Pancreas (tissue), 10 donors: ENCODE results near the gene SPOCK1. TPM values are rescaled to one million over a fixed set of nuclear protein-coding genes. Genes with fewer than 3 reads are reported as not detected.

Experiments used
- ATAC-seq, 4 donors: fragments of 200-7000 bp; cut with Tn5 transposase; one replicate each; pipeline versions ENCODE4 v1.8.0 to v1.9.1; 2020; ENCODE audit warnings: mild to moderate bottlenecking in 4 of 4, moderate library complexity in 4 of 4
- DNase-seq, 6 donors: peaks; one replicate each; pipeline ENCODE4 v3.0.0-alpha.2; 2020
- FAIRE-seq: peaks from 2 replicates; lab custom pipeline; 2012; peaks lifted over from hg19 to GRCh38; lab: Jason Lieb, UNC
- H3K27ac ChIP-seq, 4 donors: fragments of 200-600 bp; sonication (generic); 1 replicate in 3 of 4; 2 replicates in 1 of 4; pipeline versions ENCODE4 v1.5.0 to v1.8.0; 2020
- H3K27me3 ChIP-seq, 4 donors: fragments of 200-600 bp; one replicate each; pipeline ENCODE4 v1.8.0; 2021
- H3K36me3 ChIP-seq, 3 donors: fragments of 200-600 bp; sonication (generic) in 1 of 3; one replicate each; pipeline versions ENCODE4 v1.5.0 to v1.8.0; 2020 to 2021
- H3K4me1 ChIP-seq, 3 donors: fragments of 200-600 bp; one replicate each; pipeline ENCODE4 v1.8.0; 2021
- H3K4me3 ChIP-seq, 4 donors: fragments of 200-600 bp; sonication (generic) in 2 of 4; one replicate each; pipeline versions ENCODE4 v1.5.0 to v1.8.0; 2020 to 2021
- H3K9me3 ChIP-seq, 4 donors: fragments of 200-600 bp; one replicate each; pipeline ENCODE4 v1.8.0; 2021
- WGBS, 2 donors: extraction: QIAGEN DNeasy Blood & Tissue Kit; methylation state at CpG; one replicate each; pipeline ENCODE4 v1.1.7; 2013; 5-methylcytosine and 5-hydroxymethylcytosine counted together
- intact Hi-C, 3 donors: fragments of 100-400 bp; cut with DNase I; formaldehyde crosslinking; loops; one replicate each; pipeline versions ENCODE4 v1.11.1 to v1.14.2; 2022
- polyA plus RNA-seq, 2 donors: library from polyadenylated mRNA; stranded (reverse); fragments of 200-250 nt; gene quantifications; one replicate each; pipeline ENCODE4 v1.2.3, GENCODE V29; 2013
- total RNA-seq, 6 donors: library from RNA; stranded (reverse); fragmentation: NEBNext Ultra II Directional in 4 of 6; extraction: Animal tissue kit (Norgen Biotek cat#: 25700) in 4 of 6; gene quantifications; one replicate each; pipeline versions ENCODE4 v1.2.1 to v1.2.4, GENCODE V29; 2021 to 2023
- TF ChIP-seq, protein P1 (sequence below), 4 donors: fragments of 200-600 bp; sonication (generic) in 3 of 4; IDR thresholded peaks; one replicate each; pipeline versions ENCODE4 v1.5.0 to v1.8.0; 2021; ENCODE audit warnings: antibody characterized with exemption in 4 of 4
- donor health status: healthy with polysubstance abuse.
- donor health status: DM: no; HTN: no; CAD: no; lungs with moderate emphysema.
- donor health status: DM: no; HTN: no; CAD: no.
- donor health status: control.
- donor health status: control.
- donor health status: Bipolar disorder and iron deficiency.
- donor health status: DM: yes; HTN: yes; CAD: no.
- donor health status: DM: no; HTN: no; CAD: no.
- donor health status: DM: no; HTN: no; CAD: no.
- donor health status: DM: yes; HTN: yes; CAD: no.

SPOCK1 gene
- total and polyA plus RNA-seq, 8 donors = 1.7 to 16.5 (median 5.3) TPM

DNA sequence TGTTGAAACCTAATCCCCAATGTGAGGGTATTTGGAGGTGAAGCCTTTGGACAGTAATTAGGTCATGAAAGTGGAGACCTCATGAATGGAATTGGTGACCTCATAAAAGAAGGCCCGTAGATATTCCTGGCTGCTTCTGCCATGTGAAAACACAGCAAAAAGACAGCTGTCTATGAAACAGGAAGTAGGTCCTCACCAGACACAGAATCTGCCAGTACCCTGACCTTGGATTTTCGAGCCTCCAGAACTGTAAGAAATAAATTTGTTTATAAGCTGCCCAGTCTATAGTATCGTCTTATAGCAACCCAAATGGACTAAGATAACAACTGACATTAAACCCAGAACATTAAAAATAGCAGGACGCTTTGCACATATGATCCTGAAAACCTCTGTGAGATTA is 371.1 kb downstream of the SPOCK1 start:
- FAIRE-seq = no peak
- intact Hi-C loops = no loop called here
- Histone ChIP-seq H3K9me3 (no peaks in the 10 kb centered on the region), H3K27me3 (no peaks in the 10 kb centered on the region), H3K4me1 (peaks cover 3 to 9% (median 7%) of the 10 kb centered on the region in 3 donors), H3K4me3 (no peak overlapping the region), H3K27ac (peak overlapping the region in 1 of 4 donors; percentile 34), H3K36me3 (no peaks in the 10 kb centered on the region)
- DNase-seq = peak in 3 of 6 donors; percentile 22 to 71 (median 57)
- WGBS, 2 donors = 30 to 31% methylated on average over 4 of the region's 4 CpGs
- TF ChIP-seq, protein P1, sequence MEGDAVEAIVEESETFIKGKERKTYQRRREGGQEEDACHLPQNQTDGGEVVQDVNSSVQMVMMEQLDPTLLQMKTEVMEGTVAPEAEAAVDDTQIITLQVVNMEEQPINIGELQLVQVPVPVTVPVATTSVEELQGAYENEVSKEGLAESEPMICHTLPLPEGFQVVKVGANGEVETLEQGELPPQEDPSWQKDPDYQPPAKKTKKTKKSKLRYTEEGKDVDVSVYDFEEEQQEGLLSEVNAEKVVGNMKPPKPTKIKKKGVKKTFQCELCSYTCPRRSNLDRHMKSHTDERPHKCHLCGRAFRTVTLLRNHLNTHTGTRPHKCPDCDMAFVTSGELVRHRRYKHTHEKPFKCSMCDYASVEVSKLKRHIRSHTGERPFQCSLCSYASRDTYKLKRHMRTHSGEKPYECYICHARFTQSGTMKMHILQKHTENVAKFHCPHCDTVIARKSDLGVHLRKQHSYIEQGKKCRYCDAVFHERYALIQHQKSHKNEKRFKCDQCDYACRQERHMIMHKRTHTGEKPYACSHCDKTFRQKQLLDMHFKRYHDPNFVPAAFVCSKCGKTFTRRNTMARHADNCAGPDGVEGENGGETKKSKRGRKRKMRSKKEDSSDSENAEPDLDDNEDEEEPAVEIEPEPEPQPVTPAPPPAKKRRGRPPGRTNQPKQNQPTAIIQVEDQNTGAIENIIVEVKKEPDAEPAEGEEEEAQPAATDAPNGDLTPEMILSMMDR (IDR thresholded peaks at IDR 0.05) = no peak
- peak; percentile 71 to 91 (median 82) for ATAC-seq

DNA sequence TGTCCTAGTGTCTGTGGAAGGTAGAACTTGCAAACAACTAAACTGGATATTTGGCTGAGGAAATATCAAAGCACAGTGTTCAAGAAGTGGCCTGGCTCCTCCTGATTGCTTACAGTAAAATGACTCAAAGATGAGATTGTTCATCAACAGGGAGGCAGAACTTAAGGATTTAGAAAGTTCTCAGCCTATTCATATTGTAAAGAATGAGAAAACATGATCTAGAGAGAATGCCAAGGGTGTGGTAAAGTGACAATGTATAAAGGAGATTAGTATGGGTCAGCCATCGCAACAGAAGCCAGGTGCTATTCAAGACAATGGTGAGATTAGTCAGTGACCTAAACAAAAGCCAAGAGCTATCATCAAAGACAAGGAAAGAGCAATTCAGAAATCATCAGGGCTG is 372.3 kb downstream of the SPOCK1 start:
- FAIRE-seq = no peak
- ATAC-seq = no peak
- Histone ChIP-seq H3K27me3 (no peaks in the 10 kb centered on the region), H3K4me1 (peaks cover 8 to 10% (median 9%) of the 10 kb centered on the region in 3 donors), H3K4me3 (no peak overlapping the region), H3K9me3 (no peaks in the 10 kb centered on the region), H3K27ac (no peak overlapping the region), H3K36me3 (no peaks in the 10 kb centered on the region)
- intact Hi-C loops = no loop called here
- TF ChIP-seq, protein P1 (IDR thresholded peaks at IDR 0.05) = no peak
- no peak for DNase-seq
- 84 to 92% methylated on average over 1 of the region's 1 CpG for WGBS, 2 donors

DNA sequence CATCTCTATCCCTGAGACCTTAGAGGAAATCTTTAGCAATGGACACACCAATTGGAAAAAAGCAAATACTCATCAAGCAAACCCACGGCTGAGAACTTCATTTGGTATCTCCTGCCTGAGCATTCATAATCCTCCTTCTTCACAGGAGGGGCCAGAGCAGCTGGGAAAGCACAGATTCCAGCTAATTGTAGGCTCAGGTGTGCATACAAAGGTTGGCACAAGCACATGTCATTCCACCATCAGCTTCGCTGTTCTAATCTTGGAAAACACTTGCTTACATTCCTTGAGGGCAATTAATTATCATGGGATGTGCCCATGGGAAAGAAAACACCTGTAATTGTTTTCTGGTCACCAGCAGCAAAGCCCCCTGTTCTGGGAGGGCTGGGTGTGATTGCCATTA is 376.6 kb downstream of the SPOCK1 start:
- TF ChIP-seq, protein P1 (IDR thresholded peaks at IDR 0.05) = no peak
- WGBS, 2 donors = 13 to 21% methylated on average over 2 of the region's 2 CpGs
- H3K4me3 ChIP-seq = no peak overlapping the region
- H3K9me3 ChIP-seq = no peaks in the 10 kb centered on the region
- intact Hi-C loops = no loop called here
- peak; percentile 59 to 82 (median 80) for ATAC-seq
- no peaks in the 10 kb centered on the region for H3K36me3 ChIP-seq
- no peak for FAIRE-seq
- H3K27ac ChIP-seq = peak overlapping the region in 1 of 4 donors; percentile 17
- DNase-seq = peak in 1 of 6 donors; percentile 48
- H3K4me1 ChIP-seq = peaks cover 0 to 18% (median 11%) of the 10 kb centered on the region in 3 donors
- no peaks in the 10 kb centered on the region for H3K27me3 ChIP-seq

DNA sequence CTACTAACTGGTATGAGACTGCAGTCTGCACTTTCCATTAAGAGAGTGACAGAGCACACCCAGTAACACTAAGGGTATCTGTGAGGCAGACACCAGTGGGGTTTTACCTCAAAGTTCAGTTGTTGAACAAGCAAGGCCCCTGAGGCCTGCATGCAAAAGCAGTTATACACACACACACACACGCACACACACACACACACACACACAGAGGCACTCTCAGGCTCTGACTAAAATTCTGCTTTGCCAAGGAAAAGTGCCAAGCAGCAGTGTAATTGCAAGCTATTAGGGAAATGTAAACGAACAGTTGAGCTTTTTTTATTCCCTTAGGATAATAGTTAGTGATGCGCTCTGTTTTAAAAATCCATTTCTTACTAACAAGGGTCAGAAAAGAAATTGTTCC is 377.1 kb downstream of the SPOCK1 start:
- intact Hi-C loops = no loop called here
- peak; percentile 65 to 78 (median 72) for ATAC-seq
- Histone ChIP-seq H3K27me3 (no peaks in the 10 kb centered on the region), H3K36me3 (no peaks in the 10 kb centered on the region), H3K4me3 (no peak overlapping the region), H3K27ac (peak overlapping the region in 1 of 4 donors; percentile 17), H3K9me3 (no peaks in the 10 kb centered on the region), H3K4me1 (peaks cover 0 to 18% (median 11%) of the 10 kb centered on the region in 3 donors)
- 20 to 26% methylated on average over 3 of the region's 3 CpGs for WGBS, 2 donors
- FAIRE-seq = no peak
- peak in 3 of 6 donors; percentile 25 to 43 (median 42) for DNase-seq
- TF ChIP-seq, protein P1 (IDR thresholded peaks at IDR 0.05) = no peak

DNA sequence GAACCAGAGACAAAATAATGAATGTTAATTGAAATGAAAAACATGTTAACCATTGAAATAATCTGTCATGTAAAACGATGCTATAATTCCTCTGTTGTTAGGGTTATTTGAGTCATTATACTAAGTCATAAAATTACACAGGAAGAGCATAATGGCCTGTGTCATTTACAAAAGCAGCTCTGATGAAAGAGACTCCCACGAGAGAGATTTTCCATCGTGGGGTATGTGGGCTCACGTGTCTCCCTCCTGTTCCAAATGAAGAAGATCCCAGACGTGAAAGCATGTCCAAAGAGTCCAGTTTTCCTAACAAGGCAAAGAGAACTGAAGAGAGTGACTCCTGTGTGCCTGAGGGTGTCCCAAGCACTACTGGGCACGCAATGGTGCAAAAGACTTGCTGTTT is 379.8 kb downstream of the SPOCK1 start:
- Histone ChIP-seq H3K27ac (no peak overlapping the region), H3K4me1 (peaks cover 0 to 24% (median 16%) of the 10 kb centered on the region in 3 donors), H3K9me3 (no peaks in the 10 kb centered on the region), H3K27me3 (no peaks in the 10 kb centered on the region), H3K4me3 (no peak overlapping the region), H3K36me3 (no peaks in the 10 kb centered on the region)
- intact Hi-C loops = no loop called here
- TF ChIP-seq, protein P1 (IDR thresholded peaks at IDR 0.05) = no peak
- DNase-seq (no peak), FAIRE-seq (no peak), ATAC-seq (no peak)
- 77 to 82% methylated on average over 6 of the region's 6 CpGs for WGBS, 2 donors
